Mesodermal cell (in vitro differentiated cells): Measurements from ENCODE around the gene SP6.

Experiments used
- H3K27ac ChIP-seq: 2 replicates; pipeline ENCODE4 v1.7.0; 2013; ENCODE audit warnings: mild to moderate bottlenecking, low read depth, low read length, moderate library complexity; ENCODE audit not compliant: severe bottlenecking
- H3K36me3 ChIP-seq: 2 replicates; pipeline ENCODE4 v1.7.1; 2013; ENCODE audit warnings: mild to moderate bottlenecking, low read length, moderate library complexity; ENCODE audit not compliant: control insufficient read depth, insufficient read depth
- H3K4me1 ChIP-seq: one replicate; pipeline ENCODE4 v1.7.1; 2013; ENCODE audit warnings: mild to moderate bottlenecking, low read length; ENCODE audit not compliant: insufficient read depth, control insufficient read depth, poor library complexity, severe bottlenecking
- H3K4me3 ChIP-seq: 2 replicates; pipeline ENCODE4 v1.7.0; 2013; ENCODE audit warnings: low read length, control low read depth, mild to moderate bottlenecking; ENCODE audit not compliant: insufficient read depth, poor library complexity, severe bottlenecking; ENCODE audit errors: extremely low read depth
- H3K9me3 ChIP-seq: 2 replicates; pipeline ENCODE4 v1.7.1; 2013; ENCODE audit warnings: mild to moderate bottlenecking, low read length, moderate library complexity; ENCODE audit not compliant: control insufficient read depth
- WGBS, 2 experiments: methylation state at CpG; one replicate each; pipeline ENCODE4 v1.1.5; 2013; ENCODE audit warnings: missing lambda C conversion rate in 2 of 2; ENCODE audit not compliant: insufficient coverage in 2 of 2; 5-methylcytosine and 5-hydroxymethylcytosine counted together

SP6 gene

DNA sequence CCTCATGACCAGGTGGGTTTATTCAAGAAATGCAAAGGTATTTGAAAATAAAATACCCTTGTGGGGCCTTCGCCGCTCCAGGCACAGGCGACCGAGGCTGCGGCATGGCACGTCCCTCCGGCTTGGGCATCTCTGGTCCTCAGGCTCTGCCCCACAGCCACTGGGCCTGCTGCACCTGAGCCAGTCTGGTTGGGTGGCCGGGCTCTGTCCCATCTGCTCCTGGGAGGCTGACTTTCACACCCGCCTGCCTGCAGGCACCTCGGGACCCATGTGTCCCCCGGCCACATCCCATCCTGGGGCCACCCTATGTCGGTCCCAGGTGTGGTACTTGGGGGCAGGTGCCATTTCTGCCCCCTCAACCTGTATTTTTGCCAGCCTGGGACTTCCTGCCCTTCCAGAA is 50.3 kb downstream of the SP6 start:
- Histone ChIP-seq H3K27ac (no peak overlapping the region), H3K4me3 (no peak overlapping the region), H3K9me3 (no peaks in the 10 kb centered on the region), H3K36me3 (no peaks in the 10 kb centered on the region), H3K4me1 (no peaks in the 10 kb centered on the region)
- 77 to 90% methylated on average over 8 to 12 of the region's 12 CpGs for WGBS, 2 experiments

DNA sequence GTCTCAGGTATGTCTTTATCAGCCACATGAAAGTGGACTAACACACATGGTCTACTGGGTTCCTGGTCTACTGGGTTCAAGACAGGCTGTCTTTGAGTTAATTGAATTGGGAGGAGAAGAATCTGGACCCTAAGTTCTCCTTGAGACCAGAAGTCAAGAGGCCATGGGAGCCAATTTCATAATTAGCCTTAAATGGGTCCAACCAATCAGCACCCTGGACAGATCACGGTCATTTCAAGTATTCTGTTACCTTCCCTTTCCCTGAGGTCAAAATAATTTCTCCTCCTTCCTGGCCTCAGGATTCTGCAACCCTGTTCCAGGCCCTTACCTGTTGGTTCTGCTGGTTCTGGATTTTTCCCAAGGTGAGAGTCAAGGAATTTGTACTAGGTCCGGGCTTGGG is 53.2 kb downstream of the SP6 start:
- H3K27ac ChIP-seq = no peak overlapping the region
- 33 to 54% methylated on average over 1 of the region's 2 CpGs for WGBS, 2 experiments

More for the DNA sequence above, 53.2 kb downstream of the SP6 start:
- H3K36me3 ChIP-seq = no peaks in the 10 kb centered on the region
- no peak overlapping the region for H3K4me3 ChIP-seq
- H3K4me1 ChIP-seq = no peaks in the 10 kb centered on the region
- no peaks in the 10 kb centered on the region for H3K9me3 ChIP-seq
